ENCODE measurements around the gene BEND5.

The BEND5 gene

GRCh38 chr1:48693674-48694320, 82.9 kb downstream of the BEND5 start:
- in situ Hi-C loops (cut with MboI; ENCODE audit: low pct_unique_long_range_greater_than_20kb, low sequenced_read_pairs, unreplicated experiment), result no loop called here
- no peak for DNase-seq (ENCODE audit: low spot score)

GRCh38 chr1:48693180-48693579, 83.5 kb downstream of the BEND5 start:
- in situ Hi-C loops (cut with MboI; ENCODE audit: low pct_unique_long_range_greater_than_20kb, low sequenced_read_pairs, unreplicated experiment), result no loop called here
- DNase-seq (ENCODE audit: low spot score), result no peak
- no peak for TF ChIP-seq CTCF (IDR thresholded peaks at IDR 0.05; ENCODE audit: extremely low read depth, insufficient read depth, missing control alignments)

More at GRCh38 chr1:48693674-48694320, 82.9 kb downstream of the BEND5 start:
- TF ChIP-seq CTCF (IDR thresholded peaks at IDR 0.05; ENCODE audit: extremely low read depth, insufficient read depth, missing control alignments), result no peak

GRCh38 chr1:48692235-48692634, 84.5 kb downstream of the BEND5 start:
- no peak for DNase-seq (ENCODE audit: low spot score)
- in situ Hi-C loops (cut with MboI; ENCODE audit: low pct_unique_long_range_greater_than_20kb, low sequenced_read_pairs, unreplicated experiment), result no loop called here

GRCh38 chr1:48691429-48692001, 85.2 kb downstream of the BEND5 start:
- peak; percentile 36 for DNase-seq (ENCODE audit: low spot score)
- in situ Hi-C loops (cut with MboI; ENCODE audit: low pct_unique_long_range_greater_than_20kb, low sequenced_read_pairs, unreplicated experiment), result no loop called here
- no peak for TF ChIP-seq CTCF (IDR thresholded peaks at IDR 0.05; ENCODE audit: extremely low read depth, insufficient read depth, missing control alignments)

More at GRCh38 chr1:48692235-48692634, 84.5 kb downstream of the BEND5 start:
- no peak for TF ChIP-seq CTCF (IDR thresholded peaks at IDR 0.05; ENCODE audit: extremely low read depth, insufficient read depth, missing control alignments)

- DNase-seq (ENCODE audit: low spot score), result peak; percentile 49
- in situ Hi-C loops (cut with MboI; ENCODE audit: low pct_unique_long_range_greater_than_20kb, low sequenced_read_pairs, unreplicated experiment), result no loop called here
- TF ChIP-seq CTCF (IDR thresholded peaks at IDR 0.05; ENCODE audit: extremely low read depth, insufficient read depth, missing control alignments), result peak; percentile 31
Observed at GRCh38 chr1:48688102-48688760, 88.5 kb downstream of the BEND5 start.

- no peak for DNase-seq (ENCODE audit: low spot score)
- in situ Hi-C loops (cut with MboI; ENCODE audit: low pct_unique_long_range_greater_than_20kb, low sequenced_read_pairs, unreplicated experiment), result no loop called here
- no peak for TF ChIP-seq CTCF (IDR thresholded peaks at IDR 0.05; ENCODE audit: extremely low read depth, insufficient read depth, missing control alignments)
Observed at GRCh38 chr1:48687282-48688045, 89.2 kb downstream of the BEND5 start.

Measured in GM13977 (cell line).